Myocyte (in vitro differentiated cells): ENCODE results near the gene PNMA8B. TPM values are rescaled to one million over a fixed set of nuclear protein-coding genes. Genes with fewer than 3 reads are reported as not detected.

Experiments used
- DNase-seq: peaks from one replicate; pipeline ENCODE4 v3.0.0-alpha.2; 2012; ENCODE audit warnings: low read depth
- total RNA-seq: library from RNA; depleted of rRNA; stranded (reverse); fragments of >200 nt; gene quantifications from 2 replicates; pipeline ENCODE4 v1.2.3, GENCODE V29; 2014

The PNMA8B gene
- total RNA-seq, 1 donor from 2014 or later: 0.03 TPM

- DNase-seq: no peak
These were observed 35.6 kb downstream of the PNMA8B start for GRCh38 chr19:46460055-46460454.

DNA sequence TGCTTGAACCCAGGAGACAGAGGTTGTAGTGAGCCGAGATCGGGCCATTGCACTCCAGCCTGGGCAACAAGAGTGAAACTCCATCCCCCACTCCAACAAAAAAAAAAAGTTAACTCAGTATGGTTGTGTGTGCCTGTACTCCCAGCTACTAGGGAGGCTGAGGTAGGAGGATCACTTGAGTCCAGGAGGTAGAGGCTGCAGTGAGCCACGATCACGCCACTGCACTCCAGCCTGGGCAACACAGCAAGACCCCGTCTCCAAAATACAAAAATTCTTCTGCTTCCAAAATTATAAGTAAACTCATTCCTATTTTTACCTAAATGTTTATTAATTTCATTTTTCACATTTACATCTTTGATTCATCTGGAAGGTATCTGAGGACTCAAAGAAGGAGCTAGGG, 38.7 kb downstream of the PNMA8B start:
- DNase-seq: no peak

- DNase-seq: no peak
These were observed 41.4 kb downstream of the PNMA8B start for GRCh38 chr19:46454244-46454643.

DNA sequence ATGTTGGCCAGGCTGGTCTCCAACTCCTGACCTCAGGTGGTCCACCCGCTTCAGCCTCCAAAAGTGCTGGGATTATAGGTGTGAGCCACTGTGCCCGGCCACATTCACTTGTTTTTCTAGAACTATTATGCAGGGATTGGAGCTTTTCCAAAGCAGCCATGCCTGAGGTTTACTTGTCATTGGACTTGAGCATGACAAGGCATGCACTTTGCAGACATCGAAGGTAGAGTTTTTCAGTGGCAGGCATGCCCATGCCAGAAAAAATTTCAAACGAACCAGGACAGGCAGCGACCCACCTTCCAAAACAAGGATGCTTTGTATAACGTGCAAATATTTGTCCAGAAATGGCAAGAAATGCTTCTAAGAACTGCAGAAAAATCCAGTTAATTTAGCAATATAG, 42.0 kb downstream of the PNMA8B start:
- DNase-seq: no peak

GRCh38 chr19:46452186-46452585, 43.5 kb downstream of the PNMA8B start:
- no peak for DNase-seq

DNA sequence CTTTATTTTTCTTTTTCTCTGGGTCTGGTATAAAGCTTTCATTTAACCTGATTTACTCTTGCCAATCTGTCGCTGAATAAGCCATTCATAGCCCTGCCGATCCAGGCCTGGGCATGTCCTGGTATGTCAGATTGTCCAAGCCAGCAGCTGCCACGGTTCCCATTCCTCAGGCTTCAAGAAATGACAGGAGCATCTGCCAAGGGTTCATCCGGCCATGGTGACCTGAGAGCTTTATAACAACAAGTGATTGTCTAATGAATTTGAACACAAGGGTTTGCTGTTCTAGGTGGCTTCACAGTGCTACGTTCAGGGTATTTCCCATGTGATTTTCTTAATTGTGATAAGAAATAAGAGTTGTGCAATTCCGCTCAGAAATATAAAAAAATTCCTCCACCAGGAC, 44.3 kb downstream of the PNMA8B start:
- peak; percentile 98 for DNase-seq

DNA sequence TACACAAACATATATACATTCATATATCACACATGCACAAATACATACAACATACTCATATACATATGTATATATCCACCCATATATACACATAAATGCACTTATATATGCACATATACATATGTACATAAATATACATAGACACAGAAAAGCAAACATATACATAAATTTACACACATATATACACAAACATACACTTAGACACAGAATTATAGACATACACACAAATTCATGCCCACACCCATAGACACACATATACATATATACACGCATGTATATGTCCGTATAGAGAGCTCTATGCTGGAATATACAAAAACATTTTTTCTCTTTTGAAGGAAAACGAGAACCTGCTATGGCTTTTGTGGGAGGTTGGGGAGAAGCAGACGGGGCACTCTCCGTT, 44.9 kb downstream of the PNMA8B start:
- DNase-seq: no peak

DNA sequence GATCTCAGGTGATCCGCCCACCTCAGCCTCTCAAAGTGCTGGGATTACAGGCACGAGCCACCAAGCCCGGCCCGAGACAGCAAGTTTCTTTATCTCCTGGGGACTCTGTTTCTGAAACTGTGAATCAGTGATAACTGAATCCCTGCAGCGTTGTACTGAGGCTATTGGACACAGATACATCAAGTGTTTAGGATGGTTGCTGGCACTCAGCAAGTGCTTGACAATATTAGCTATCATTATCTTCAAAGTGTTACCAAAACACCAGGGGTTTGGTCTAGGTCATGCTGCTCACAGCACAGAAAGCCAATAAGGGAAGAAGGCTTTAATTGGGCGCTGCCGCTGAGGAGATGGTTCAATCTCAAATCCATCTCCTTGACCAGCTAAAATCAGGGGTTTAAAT, 46.4 kb downstream of the PNMA8B start:
- no peak for DNase-seq

DNA sequence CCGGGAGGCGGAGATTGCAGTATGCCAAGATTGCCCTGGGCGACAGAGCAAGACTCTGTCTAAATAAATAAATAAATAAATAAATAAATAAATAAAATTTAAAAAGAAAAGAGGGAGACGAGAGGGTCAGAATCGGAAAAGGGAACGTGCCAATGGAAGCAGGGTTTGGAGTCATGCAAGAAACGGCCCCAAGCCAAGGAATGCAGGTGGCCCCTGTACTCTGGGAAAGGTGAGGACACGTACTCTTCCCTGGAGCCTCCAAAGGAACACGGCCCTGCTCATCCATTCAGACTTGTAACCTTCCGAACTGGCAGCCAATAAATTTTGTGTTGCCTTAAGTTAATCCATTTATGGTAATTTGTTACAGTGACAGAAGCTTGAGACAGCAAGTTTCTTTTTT, 47.1 kb downstream of the PNMA8B start:
- DNase-seq: no peak

DNA sequence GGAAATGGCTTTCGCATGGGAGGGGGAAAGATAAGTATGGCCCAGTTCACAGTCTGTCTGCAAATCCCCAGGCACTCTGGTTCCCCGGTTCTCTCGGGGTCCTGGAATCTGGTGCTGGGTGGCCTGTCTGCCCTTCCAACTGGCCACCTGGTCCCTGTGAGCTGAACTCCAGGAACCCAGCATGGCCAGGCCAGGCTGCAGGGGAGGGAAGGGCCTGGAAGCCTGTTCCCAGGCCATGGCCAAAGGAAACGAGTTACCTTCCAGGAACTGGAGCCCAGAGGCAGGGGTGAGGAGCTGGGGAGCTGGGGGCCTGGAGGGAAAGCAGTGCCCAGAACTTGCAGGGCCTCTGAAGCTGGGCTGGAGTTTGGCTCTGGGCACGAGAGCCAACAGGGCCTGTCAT, 47.8 kb downstream of the PNMA8B start:
- no peak for DNase-seq

DNA sequence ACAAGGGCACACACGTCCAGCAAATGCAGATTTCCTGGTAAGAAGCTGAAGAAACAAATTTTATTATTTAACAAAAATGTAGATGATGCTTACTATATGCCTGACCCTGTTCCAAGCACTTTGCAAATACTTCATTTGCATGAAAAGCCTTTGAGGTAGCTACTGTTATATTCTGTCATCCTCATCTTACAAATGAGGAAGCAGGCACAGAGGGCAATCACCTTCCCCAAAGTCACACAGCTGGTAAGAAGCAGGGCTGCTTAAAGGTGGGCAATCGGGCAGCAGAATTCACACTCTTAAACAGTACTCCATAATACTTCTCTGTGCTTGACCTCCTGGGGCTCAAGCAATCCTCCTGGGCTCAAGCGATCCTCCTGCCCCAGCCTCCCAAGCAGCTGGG, 48.7 kb downstream of the PNMA8B start:
- DNase-seq: no peak

DNA sequence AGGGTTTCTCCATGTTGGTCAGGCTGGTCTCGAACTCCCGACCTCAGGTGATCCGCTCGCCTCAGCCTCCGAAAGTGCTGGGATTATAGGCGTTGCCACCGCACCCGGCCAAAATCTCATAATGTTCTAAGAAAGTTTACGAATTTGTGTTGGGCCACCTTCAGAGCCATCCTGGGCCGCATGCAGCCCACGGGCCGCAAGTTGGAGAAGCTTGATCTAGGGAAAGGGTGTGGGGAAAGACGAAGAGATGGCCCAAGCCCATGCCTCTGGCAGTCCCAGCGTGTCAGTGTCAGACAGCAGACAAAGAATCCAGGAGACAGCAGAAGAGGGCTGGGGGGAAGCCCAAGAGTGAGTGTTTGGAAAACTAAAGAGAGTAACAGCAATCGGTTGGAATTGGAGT, 49.6 kb downstream of the PNMA8B start:
- no peak for DNase-seq

DNA sequence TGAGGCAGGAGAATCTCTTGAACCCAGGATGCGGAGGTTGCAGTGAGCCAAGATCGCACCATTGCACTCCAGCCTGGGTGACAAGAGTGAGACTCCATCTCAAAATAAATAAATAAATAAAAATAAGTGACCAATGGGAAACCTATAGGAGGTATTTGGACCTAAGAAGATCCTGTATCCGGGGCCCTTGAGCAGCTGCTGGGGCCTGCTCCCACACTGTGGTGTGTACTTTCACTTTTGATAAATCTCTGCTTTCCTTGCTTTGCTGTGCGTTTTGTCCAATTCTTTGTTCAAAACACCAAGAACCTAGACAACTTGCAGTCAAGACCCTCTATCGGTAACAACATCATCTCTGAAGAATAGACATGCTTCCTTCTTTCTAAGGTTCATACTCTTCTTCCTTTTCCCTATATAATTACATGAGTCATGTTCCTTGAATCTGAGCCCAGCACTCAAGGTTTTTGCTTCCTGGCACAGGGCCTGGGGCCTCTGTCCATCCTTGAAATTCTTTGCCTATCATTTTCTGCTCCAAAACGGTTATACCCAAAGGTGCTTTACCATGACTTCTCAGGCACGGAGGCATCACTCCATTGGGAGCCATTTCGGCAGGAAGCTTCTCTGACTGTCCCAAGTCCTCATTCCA, 52.7 kb downstream of the PNMA8B start:
- DNase-seq: peak; percentile 59

DNA sequence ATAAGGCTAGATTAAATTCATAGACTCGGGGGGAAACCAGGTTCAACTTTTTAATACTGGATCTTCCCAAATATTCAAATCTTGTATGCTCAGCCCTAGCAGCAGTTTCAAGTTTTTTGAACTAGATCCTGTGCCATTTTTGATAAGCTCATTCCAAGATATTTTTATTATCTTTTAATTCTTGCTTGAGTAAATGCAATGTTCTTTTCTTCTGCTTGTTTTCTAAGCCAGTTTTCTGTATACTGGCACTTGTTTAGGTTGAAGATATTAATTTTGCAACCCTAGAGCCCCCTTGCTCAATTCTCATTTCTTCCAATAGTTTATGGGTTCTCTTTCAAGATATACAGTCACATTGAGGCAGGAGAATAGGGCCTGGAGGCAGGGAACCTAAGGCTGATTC, 53.8 kb downstream of the PNMA8B start:
- DNase-seq: no peak

Other genes starting within 250 kb of the PNMA8B start
- not detected in 2 replicates for gene HIF3A, start 198.8 kb downstream of the PNMA8B start, total RNA-seq
- 48.7 and 71.6 TPM in 2 replicates for gene PPP5C, start 148.8 kb downstream of the PNMA8B start, total RNA-seq
- 18.0 and 19.7 TPM in 2 replicates for gene CCDC8, start 82.3 kb downstream of the PNMA8B start, total RNA-seq
- 0.05 and 0.10 TPM in 2 replicates for gene PNMA8C, start 66.9 kb downstream of the PNMA8B start, total RNA-seq
- gene PNMA8A, start 24.3 kb downstream of the PNMA8B start, total RNA-seq: 89.0 and 102 TPM in 2 replicates
- 85.6 and 87.7 TPM in 2 replicates for gene CALM3, start 105.5 kb upstream of the PNMA8B start, total RNA-seq
- gene PTGIR, start 129.2 kb upstream of the PNMA8B start, total RNA-seq: 0.24 TPM in 1 of 2 replicates, not detected in the other
- gene GNG8, start 140.3 kb upstream of the PNMA8B start, total RNA-seq: not detected in 2 replicates
- 3.9 and 5.9 TPM in 2 replicates for gene DACT3, start 165.3 kb upstream of the PNMA8B start, total RNA-seq
- gene PRKD2, start 221.2 kb upstream of the PNMA8B start, total RNA-seq: 5.2 and 10.6 TPM in 2 replicates